Measurements from ENCODE around the gene MMD2. TPM values are rescaled to one million over a fixed set of nuclear protein-coding genes. Genes with fewer than 3 reads are reported as not detected.

MMD2 gene, protein sequence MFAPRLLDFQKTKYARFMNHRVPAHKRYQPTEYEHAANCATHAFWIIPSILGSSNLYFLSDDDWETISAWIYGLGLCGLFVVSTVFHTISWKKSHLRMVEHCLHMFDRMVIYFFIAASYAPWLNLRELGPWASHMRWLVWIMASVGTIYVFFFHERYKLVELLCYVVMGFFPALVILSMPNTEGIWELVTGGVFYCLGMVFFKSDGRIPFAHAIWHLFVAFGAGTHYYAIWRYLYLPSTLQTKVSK
- not detected for total RNA-seq

DNA sequence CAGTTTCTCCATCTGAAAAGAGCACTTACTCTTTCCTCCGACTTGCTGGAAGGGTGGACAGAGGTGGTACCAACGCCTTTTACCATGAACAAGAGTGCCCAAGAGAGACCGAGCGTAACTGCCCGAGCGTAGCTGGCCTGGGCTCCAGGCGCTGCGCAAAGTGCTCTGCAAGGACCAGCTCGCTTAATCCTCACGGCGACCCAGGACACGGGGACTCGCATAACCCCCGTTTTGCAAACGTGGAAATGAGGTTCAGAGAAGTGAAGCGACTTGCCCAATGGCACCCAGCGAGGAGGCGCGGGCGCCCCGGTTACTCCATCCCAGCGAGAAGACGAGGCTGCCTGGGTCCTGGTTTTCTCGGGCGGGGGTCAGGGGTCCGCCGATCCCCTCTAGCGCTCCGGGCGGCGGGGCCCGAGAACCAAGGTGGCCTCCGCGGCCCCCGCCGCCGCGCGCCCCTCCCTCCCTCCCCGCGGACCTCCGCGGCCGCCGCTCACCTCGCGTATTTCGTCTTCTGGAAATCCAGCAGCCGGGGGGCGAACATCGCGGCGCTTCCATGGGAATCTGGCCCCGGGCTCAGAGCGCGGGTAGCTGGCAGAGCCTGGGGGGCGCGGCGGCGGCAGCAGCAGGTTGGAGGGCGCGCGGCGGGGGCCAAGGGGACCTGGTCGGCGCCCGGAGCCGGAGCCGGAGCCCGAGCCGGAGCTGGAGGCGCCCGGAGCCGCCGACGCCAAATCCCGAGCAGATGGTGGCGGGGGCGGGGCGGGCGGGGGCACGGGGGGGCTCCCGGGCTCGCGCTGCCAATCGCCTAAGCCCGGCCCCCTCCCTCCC lies at the start of gene MMD2:
MMD2 (minus strand) TSS at position 711 of the 825 bp plus-strand sequence; CDS start at position 541, 170 bp downstream.
- intact Hi-C loops (cut with micrococcal nuclease) = no loop called here
- Mint-ChIP-seq H3K36me3 (ENCODE audit: low read depth) (no peaks in the 10 kb centered on the region), H3K4me1 (ENCODE audit: low read depth) (peaks cover 5% of the 10 kb centered on the region), H3K27me3 (peaks cover 24% of the 10 kb centered on the region), H3K4me3 (peak within 1 kb of the TSS; percentile 29), H3K27ac (no peak within 1 kb of the TSS), H3K9me3 (no peaks in the 10 kb centered on the region)
- no peak for DNase-seq
- no peak for ATAC-seq
- CTCF ChIA-PET = interaction anchor here (1.9 kb wide), 1 partner anchor 15 kb away, joined by 4 read pairs; no protein-coding TSS in a partner anchor
- TF ChIP-seq, protein P1, sequence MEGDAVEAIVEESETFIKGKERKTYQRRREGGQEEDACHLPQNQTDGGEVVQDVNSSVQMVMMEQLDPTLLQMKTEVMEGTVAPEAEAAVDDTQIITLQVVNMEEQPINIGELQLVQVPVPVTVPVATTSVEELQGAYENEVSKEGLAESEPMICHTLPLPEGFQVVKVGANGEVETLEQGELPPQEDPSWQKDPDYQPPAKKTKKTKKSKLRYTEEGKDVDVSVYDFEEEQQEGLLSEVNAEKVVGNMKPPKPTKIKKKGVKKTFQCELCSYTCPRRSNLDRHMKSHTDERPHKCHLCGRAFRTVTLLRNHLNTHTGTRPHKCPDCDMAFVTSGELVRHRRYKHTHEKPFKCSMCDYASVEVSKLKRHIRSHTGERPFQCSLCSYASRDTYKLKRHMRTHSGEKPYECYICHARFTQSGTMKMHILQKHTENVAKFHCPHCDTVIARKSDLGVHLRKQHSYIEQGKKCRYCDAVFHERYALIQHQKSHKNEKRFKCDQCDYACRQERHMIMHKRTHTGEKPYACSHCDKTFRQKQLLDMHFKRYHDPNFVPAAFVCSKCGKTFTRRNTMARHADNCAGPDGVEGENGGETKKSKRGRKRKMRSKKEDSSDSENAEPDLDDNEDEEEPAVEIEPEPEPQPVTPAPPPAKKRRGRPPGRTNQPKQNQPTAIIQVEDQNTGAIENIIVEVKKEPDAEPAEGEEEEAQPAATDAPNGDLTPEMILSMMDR (IDR thresholded peaks at IDR 0.05) = no peak
- POLR2A ChIA-PET = no interaction called here

DNA sequence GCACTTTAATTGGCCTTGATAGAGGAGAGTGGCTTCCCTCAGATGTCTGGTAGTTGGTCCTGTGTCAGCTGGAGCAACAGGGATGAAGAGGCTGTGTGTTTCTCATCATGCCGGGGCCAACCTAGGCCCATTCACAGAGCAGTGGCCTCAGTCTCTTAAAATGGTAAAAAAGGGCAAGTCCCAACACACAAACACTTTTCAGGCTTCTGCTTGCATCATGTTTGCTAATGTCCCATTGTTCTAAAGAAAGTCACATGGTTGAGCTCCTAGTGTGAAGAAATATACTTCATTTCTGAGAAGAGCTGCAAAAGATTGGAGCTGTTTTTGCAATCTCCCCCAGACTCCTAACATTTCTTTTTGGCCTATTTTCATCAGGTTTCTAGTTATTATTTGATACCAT lies 46.1 kb upstream of the MMD2 start:
- intact Hi-C loops (cut with micrococcal nuclease) = no loop called here
- H3K36me3 Mint-ChIP-seq (ENCODE audit: low read depth) = peaks cover 47% of the 10 kb centered on the region
- POLR2A ChIA-PET = no interaction called here

DNA sequence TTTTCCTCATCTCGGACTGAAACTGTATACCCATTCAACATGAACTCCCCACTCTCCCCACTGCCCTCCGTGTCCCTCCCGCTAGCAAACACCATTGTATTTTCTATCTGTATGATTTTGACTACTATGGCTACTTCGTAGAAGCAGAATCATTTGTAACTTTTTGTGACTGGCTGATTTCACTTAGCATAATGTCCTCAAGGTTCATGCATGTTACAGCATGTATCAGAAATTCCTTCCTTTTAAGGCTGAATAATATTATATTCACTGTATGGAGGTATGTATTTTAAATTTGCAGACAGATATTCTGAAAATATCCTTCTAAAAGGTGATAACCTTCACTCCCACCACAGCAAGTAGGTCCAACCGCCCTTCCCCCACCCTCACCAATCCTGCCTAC lies 42.9 kb upstream of the MMD2 start:
- H3K27me3 Mint-ChIP-seq = no peaks in the 10 kb centered on the region
- TF ChIP-seq, protein P1 (IDR thresholded peaks at IDR 0.05) = no peak
- H3K4me1 Mint-ChIP-seq (ENCODE audit: low read depth) = peaks cover 20% of the 10 kb centered on the region
- no peak overlapping the region for H3K27ac Mint-ChIP-seq
- H3K36me3 Mint-ChIP-seq (ENCODE audit: low read depth) = peaks cover 48% of the 10 kb centered on the region
- H3K4me3 Mint-ChIP-seq = no peak overlapping the region
- CTCF ChIA-PET = no interaction called here
- intact Hi-C loops (cut with micrococcal nuclease) = no loop called here
- no peak for DNase-seq
- no peaks in the 10 kb centered on the region for H3K9me3 Mint-ChIP-seq
- no peak for ATAC-seq
- POLR2A ChIA-PET = no interaction called here

More for the DNA sequence above, 46.1 kb upstream of the MMD2 start:
- CTCF ChIA-PET = interaction anchor here (1.1 kb wide), 1 partner anchor 121 kb away, joined by 3 read pairs; the partner anchor contains the start of gene RADIL
- no peak for ATAC-seq
- H3K9me3 Mint-ChIP-seq = peaks cover 4% of the 10 kb centered on the region
- DNase-seq = no peak
- TF ChIP-seq, protein P1 (IDR thresholded peaks at IDR 0.05) = no peak
- H3K27ac Mint-ChIP-seq = no peak overlapping the region
- H3K4me1 Mint-ChIP-seq (ENCODE audit: low read depth) = peaks cover 3% of the 10 kb centered on the region
- no peak overlapping the region for H3K4me3 Mint-ChIP-seq
- H3K27me3 Mint-ChIP-seq = no peaks in the 10 kb centered on the region

DNA sequence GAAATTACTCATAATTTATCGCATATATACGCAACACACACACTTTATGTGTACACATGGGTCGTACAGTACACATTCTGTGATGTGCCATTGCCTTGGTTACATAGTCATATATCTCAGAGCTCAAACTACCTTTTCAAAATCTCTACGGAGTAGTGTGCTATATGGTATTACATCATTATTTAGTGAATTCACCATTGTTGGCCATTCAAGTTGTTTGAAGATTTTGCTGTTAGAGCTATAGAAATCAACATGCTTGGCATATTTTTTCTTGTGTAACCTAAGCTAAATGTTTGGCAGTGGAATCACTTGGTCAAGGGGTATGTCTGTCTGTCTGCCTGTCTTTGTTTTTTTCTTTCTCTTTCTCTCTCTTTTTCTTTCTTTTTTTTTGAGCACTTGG lies 42.0 kb upstream of the MMD2 start:
- DNase-seq = no peak
- POLR2A ChIA-PET = no interaction called here
- Mint-ChIP-seq H3K36me3 (ENCODE audit: low read depth) (peaks cover 50% of the 10 kb centered on the region), H3K27ac (no peak overlapping the region), H3K4me1 (ENCODE audit: low read depth) (peaks cover 20% of the 10 kb centered on the region), H3K4me3 (no peak overlapping the region), H3K27me3 (no peaks in the 10 kb centered on the region), H3K9me3 (no peaks in the 10 kb centered on the region)
- TF ChIP-seq, protein P1 (IDR thresholded peaks at IDR 0.05) = no peak
- CTCF ChIA-PET = interaction anchor here (1.1 to 1.3 kb wide), 3 partner anchors 27 to 239 kb away, joined by 3 to 4 read pairs (median 3); no protein-coding TSS in a partner anchor
- ATAC-seq = no peak
- intact Hi-C loops (cut with micrococcal nuclease) = no loop called here
